Embryonic facial prominence (tissue), 1 donor: ENCODE data around the gene FAM240A.
"Not testable (repeated sequence)": the region's sequence is repeated elsewhere in the genome, so short reads cannot be mapped to it uniquely, and the experiment has no call there.

Experiments used
- DNase-seq: peaks from one replicate; pipeline ENCODE4 v3.0.0-alpha.2; 2016; ENCODE audit errors: extremely low spot score

FAM240A gene

DNA sequence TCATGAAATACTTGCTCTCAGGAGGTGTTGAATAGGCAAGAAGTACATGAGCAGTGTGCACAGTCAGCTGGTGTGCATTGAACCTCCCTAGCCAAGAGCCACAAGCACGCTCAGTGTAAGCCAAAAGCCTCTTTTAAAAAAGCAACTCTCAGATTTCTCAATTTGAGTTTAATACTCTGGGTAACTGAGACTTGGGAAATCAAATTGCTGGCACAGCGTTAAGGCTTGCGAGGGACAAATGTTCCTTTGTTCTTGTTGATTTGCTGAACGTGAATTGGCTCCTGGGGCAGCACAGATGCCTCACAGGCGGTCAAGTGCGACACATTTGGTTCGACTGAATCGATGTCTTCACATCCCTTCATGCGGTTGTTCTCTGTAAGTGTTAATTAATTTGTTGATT, at the start of gene FAM240A:
FAM240A (plus strand) TSS at position 202 of the 400 bp plus-strand sequence; CDS start at position 361, 159 bp downstream.
- peak; percentile 65 for DNase-seq

GRCh38 chr3:46564190-46565021, 47.9 kb upstream of the FAM240A start:
- DNase-seq: no peak

DNA sequence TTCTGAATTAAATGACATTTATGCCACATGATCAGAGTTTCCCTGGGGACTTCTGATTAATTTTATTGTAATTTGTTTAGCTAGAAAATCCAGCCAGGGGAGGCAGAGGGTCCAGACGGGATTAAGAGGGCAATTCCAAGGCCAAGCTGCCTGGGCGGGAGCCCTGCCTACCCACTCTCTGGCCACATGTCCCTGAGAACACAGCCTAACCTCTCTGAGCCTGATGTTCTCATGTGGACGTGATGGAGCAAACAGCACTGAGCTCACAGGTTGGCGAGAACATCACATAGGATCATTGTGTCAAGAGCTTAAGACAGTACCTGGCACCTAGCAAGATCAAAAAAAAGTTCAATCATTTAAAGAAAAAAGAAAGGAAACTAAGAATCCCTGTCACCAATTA, 47.2 kb upstream of the FAM240A start:
- no peak for DNase-seq

- DNase-seq: no peak
Measured at GRCh38 chr3:46565607-46566039, 46.7 kb upstream of the FAM240A start.

GRCh38 chr3:46566040-46566641, 46.2 kb upstream of the FAM240A start, which contains the start of gene LRRC2:
LRRC2 (minus strand) TSS chr3:46566302; CDS start chr3:46551591, 14,711 bp downstream.
- DNase-seq: no peak

GRCh38 chr3:46571684-46572083, 40.6 kb upstream of the FAM240A start:
- no peak for DNase-seq

- DNase-seq: no peak
Measured at GRCh38 chr3:46573701-46574100, 38.6 kb upstream of the FAM240A start.

GRCh38 chr3:46574243-46574646, 38.1 kb upstream of the FAM240A start:
- DNase-seq: no peak

- DNase-seq: no peak
Measured at GRCh38 chr3:46574881-46575576, 37.3 kb upstream of the FAM240A start.

- no peak for DNase-seq
Measured at GRCh38 chr3:46575577-46576222, 36.6 kb upstream of the FAM240A start.

- DNase-seq: no peak
Measured at GRCh38 chr3:46576386-46576785, 35.9 kb upstream of the FAM240A start.

DNA sequence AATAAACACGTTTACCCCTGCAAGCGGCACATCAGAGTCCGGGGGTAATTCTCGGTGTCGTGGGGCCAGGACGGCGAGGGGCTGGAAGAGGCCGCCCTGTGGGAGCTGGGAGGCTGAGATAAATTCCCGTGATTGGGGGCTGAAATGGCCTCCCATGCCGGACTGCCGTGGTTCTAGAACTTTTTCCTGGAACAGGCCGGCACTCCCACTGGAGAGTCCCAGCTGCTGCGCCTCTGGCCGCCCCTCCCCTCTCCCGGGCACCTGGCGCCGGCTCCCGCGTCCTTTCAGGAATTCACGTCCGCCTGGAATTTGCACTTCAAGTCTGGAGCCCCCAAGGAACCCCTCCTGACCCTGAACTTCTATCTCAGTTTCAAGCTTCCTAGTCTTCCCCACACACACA, 35.4 kb upstream of the FAM240A start:
- DNase-seq: no peak

GRCh38 chr3:46577580-46578249, 34.6 kb upstream of the FAM240A start:
- DNase-seq: not testable (repeated sequence)

DNA sequence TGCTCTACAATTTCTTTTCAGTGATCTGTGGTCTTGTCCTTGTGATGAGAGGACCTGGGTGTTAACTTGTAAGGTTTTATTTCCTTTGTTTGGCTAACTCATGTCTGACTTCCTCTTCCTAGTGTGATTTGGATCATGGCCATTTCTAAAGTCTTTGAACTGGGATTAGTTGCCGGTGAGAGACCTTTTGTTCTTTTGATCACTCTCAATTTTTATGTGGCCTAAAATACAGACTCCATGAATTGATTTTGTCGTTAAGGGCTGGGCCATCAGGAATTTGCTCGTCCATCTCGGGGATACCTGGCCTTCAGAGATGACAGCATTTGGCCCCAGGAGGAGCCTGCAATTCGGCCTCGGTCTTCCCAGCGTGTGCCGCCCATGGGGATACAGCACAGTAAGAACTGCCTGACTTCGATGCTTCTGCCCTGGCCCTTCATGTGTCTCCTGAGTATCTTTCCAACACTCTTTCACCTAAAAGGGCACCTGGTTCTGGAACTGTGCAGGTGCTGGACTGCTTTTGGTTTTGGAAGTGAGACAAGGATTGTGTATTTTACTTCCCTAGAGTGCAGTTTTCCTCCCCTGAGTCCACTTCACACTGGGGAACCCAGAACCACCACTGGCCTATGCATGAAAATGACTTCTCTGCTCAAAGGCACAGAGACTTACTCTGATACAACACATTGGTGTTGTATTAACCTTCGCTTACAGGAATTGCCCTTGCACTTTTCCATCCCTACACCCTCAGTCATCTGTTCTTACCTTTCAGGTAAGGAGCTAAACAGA, 33.2 kb upstream of the FAM240A start:
- no peak for DNase-seq

DNA sequence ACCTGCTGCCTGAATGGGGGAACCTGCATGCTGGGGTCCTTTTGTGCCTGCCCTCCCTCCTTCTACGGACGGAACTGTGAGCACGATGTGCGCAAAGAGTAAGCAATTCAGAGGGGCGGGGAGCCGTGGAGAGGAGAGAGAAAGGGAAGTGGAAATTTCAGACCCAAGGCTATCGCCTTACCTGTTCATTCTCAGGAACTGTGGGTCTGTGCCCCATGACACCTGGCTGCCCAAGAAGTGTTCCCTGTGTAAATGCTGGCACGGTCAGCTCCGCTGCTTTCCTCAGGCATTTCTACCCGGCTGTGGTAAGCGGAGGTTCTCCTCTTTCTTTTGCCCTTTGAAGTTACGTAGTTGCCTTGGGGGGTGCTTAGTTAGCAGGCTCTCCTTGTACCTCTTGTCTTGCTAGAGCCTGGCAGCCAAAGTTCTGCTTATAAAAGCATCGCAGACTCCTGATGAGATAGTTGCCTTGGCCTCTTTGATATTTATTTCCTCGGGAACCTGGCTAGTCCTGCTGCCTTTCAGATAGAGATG, 32.5 kb upstream of the FAM240A start:
- DNase-seq: no peak

- DNase-seq: no peak
Measured at GRCh38 chr3:46580675-46581074, 31.6 kb upstream of the FAM240A start.

GRCh38 chr3:46584598-46585467, 27.5 kb upstream of the FAM240A start:
- DNase-seq: no peak

- DNase-seq: no peak
Measured at GRCh38 chr3:46585799-46586693, 26.3 kb upstream of the FAM240A start.
